HG03521 (cell line): ENCODE data around the gene NUTM2E.
"Not testable (repeated sequence)": the region's sequence is repeated elsewhere in the genome, so short reads cannot be mapped to it uniquely, and the experiment has no call there.

ENCODE experiments used
- ATAC-seq: cut with Tn5 transposase; IDR thresholded peaks from one replicate; pipeline ENCODE4 v1.9.1; 2021; ENCODE audit warnings: mild to moderate bottlenecking, moderate library complexity; ENCODE audit not compliant: unreplicated experiment

The NUTM2E gene

GRCh38 chr10:79862803-79863202, 36.3 kb downstream of the NUTM2E start:
- not testable (repeated sequence) for ATAC-seq

DNA sequence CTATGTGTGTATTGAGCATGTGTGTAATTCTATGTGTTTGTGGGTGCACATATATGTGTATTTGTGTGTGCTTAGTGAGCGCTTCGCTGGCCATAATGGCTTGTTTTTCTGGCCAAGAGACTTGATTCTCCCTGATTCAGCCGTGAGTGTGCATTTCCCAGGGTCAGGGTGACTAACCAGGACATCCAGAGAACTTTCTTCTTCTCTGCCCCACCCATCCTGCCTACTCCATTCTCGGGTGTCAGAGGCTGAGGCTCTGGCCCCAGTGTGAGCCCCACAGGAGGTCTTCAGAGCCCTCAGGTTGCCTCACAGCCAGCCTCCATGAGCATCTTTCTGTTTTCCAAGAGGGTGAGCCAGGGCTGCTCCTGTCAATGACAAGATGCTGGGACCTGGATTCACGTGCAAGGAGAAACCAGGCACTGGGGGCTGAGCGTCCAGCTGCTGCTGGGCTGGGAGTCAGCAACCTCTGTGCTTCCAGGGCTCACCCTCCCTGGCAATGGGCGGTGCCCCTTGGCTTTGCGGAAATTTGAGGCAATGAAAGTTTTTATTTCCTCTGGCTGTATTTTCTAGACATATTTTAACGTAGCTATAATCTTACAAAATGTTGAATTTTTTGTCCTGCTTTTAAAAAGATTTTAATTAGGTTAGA, 40.5 kb downstream of the NUTM2E start:
- not testable (repeated sequence) for ATAC-seq

DNA sequence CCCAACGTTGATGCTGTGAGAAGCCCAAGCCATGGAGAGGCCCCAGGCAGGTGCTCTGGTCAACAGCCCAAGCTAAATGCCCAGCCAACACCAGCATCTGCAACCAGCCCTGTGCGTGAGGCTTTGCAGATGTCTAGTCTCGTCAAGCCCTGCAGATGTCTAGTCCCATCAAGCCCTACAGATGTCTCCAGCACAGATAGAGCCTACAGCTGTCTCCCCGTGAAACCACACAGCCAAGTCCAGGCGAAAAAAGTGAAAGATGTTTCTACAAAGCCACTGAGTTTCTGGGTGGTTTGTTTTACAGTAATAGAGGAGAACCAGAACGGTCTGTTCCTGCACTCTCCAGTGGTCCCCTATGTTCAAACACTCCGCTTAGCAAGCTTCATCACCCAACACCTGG, 41.5 kb downstream of the NUTM2E start:
- not testable (repeated sequence) for ATAC-seq

DNA sequence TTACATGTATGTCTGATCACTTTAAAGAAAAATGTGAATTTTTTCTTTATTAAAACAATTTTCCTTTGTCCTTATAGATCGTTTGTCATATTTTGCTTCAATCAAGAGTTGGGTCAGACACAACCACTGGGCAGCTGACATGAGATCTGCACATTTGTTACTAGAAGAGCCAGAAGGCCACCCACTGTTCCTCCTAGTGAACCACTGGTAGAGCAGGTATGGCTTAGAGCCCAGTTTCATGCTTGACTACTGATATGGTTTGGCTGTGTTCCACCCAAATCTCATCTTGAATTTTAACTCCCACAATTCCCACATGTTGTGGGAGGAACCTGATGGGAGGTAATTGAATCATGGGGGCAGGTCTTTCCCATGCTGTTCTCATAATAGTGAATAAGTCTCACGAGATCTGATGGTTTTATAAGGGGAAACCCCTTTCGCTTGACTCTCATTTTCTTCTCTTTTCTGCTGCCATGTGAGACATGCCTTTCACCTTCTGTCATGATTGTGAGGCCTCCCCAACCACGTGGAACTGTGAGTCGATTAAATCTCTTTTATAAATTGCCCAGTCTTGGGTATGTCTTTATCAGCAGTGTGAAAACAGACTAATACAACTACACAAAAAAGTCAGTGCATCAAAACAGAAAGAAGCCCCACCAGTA, 43.0 kb downstream of the NUTM2E start:
- ATAC-seq = not testable (repeated sequence)

- not testable (repeated sequence) for ATAC-seq
Observed at GRCh38 chr10:79871729-79872128, 45.2 kb downstream of the NUTM2E start.
